Thyroid gland (tissue), 4 donors: ENCODE data around the gene GFER. TPM values are rescaled to one million over a fixed set of nuclear protein-coding genes. Genes with fewer than 3 reads are reported as not detected.
A peak's percentile ranks its signal among the peaks of the same experiment; 100 is the strongest.

Experiments used
- DNase-seq, 2 donors: peaks; one replicate each; pipeline ENCODE4 v3.0.0-alpha.2; 2019
- H3K27ac ChIP-seq, 3 donors: fragments of 200-600 bp; sonication (generic); 1 replicate in 2 of 3; 2 replicates in 1 of 3; pipeline ENCODE4 v1.5.1; 2016 to 2019; ENCODE audit warnings: mild to moderate bottlenecking in 1 of 3, moderate library complexity in 1 of 3
- H3K27me3 ChIP-seq: fragments of 200-600 bp; sonication (generic); one replicate; pipeline ENCODE4 v1.5.1; 2019
- H3K36me3 ChIP-seq, 2 donors: fragments of 200-600 bp; sonication (generic); one replicate each; pipeline ENCODE4 v1.5.1; 2016 to 2019
- H3K4me1 ChIP-seq, 2 donors: fragments of 200-600 bp; sonication (generic); one replicate each; pipeline ENCODE4 v1.5.1; 2017 to 2019
- H3K4me3 ChIP-seq, 3 donors: fragments of 200-600 bp; sonication (generic); replicated peaks in 1 of 3; 1 replicate in 2 of 3; 2 replicates in 1 of 3; pipeline ENCODE4 v1.5.1; 2016; ENCODE audit warnings: mild to moderate bottlenecking in 1 of 3
- H3K9me3 ChIP-seq: fragments of 200-600 bp; sonication (generic); one replicate; pipeline ENCODE4 v1.5.1; 2017
- CTCF ChIP-seq, 6 experiments: fragments of 200-600 bp in 3 of 6; fragments of 450-650 bp in 3 of 6; sonication (generic) in 3 of 6; IDR thresholded peaks; one replicate each; pipeline ENCODE4 v1.5.1; 2016 to 2019; ENCODE audit warnings: antibody characterized with exemption in 6 of 6, mild to moderate bottlenecking in 2 of 6, inconsistent platforms in 1 of 6, moderate library complexity in 1 of 6
- POLR2A ChIP-seq, 2 donors: fragments of 450-650 bp; IDR thresholded peaks; one replicate each; pipeline ENCODE4 v1.6.1; 2017; ENCODE audit warnings: antibody characterized with exemption in 2 of 2, mild to moderate bottlenecking in 2 of 2, moderate library complexity in 1 of 2
- whole genome bisulfite sequencing, 2 donors: methylation state at CpG; one replicate each; pipeline ENCODE4 v1.1.5; 2017; 5-methylcytosine and 5-hydroxymethylcytosine counted together
- intact Hi-C: fragments of 100-400 bp; cut with DNase I; formaldehyde crosslinking; loops from one replicate; pipeline ENCODE4 v1.15.1; 2023
- small RNA-seq: library from RNA; depleted of rRNA; stranded (forward); fragments of <200 nt; gene quantifications from one replicate; pipeline ENCODE3, GENCODE V24; 2016
- total RNA-seq, 4 donors: library from RNA; depleted of rRNA; stranded (reverse); fragments of >200 nt; gene quantifications; one replicate each; pipeline ENCODE4 v1.2.3, GENCODE V29; 2016

GFER gene
- total RNA-seq, 4 donors from 2014 or later: 7.8 to 37.2 (median 22.3) TPM

- Histone ChIP-seq H3K27ac (peak overlapping the region; percentile 78 to 81 (median 78)), H3K4me3 (peak overlapping the region in 1 of 3 donors; percentile 8), H3K27me3 (no peaks in the 10 kb centered on the region), H3K9me3 (no peaks in the 10 kb centered on the region), H3K36me3 (peaks cover 0 to 8% of the 10 kb centered on the region in 2 donors), H3K4me1 (peaks cover 18 to 64% of the 10 kb centered on the region in 2 donors)
- no peak for TF ChIP-seq CTCF (IDR thresholded peaks at IDR 0.05)
- TF ChIP-seq POLR2A (IDR thresholded peaks at IDR 0.05): no peak
- intact Hi-C loops: no loop called here
- peak; percentile 54 to 67 for DNase-seq
- WGBS, 2 donors: 33 to 50% methylated on average over 3 to 25 of the region's 34 CpGs
Measured at GRCh38 chr16:2035431-2036199, 51.6 kb downstream of the GFER start.

GRCh38 chr16:2036200-2036966, 52.4 kb downstream of the GFER start:
- TF ChIP-seq CTCF (IDR thresholded peaks at IDR 0.05) (no peak), POLR2A (IDR thresholded peaks at IDR 0.05) (no peak)
- peak overlapping the region; percentile 78 to 81 (median 78) for H3K27ac ChIP-seq
- peaks cover 0 to 8% of the 10 kb centered on the region in 2 donors for H3K36me3 ChIP-seq
- peak overlapping the region in 1 of 3 donors; percentile 8 for H3K4me3 ChIP-seq
- H3K9me3 ChIP-seq: no peaks in the 10 kb centered on the region
- H3K27me3 ChIP-seq: no peaks in the 10 kb centered on the region
- WGBS, 2 donors: 83 to 94% methylated on average over 26 to 32 of the region's 47 CpGs
- intact Hi-C loops: no loop called here
- H3K4me1 ChIP-seq: peaks cover 26 to 72% of the 10 kb centered on the region in 2 donors
- no peak for DNase-seq

- Histone ChIP-seq H3K27me3 (no peaks in the 10 kb centered on the region), H3K27ac (peak overlapping the region in 1 of 3 donors; percentile 78), H3K4me1 (peaks cover 33 to 78% of the 10 kb centered on the region in 2 donors), H3K4me3 (no peak overlapping the region), H3K9me3 (no peaks in the 10 kb centered on the region), H3K36me3 (peaks cover 0 to 8% of the 10 kb centered on the region in 2 donors)
- intact Hi-C loops: no loop called here
- TF ChIP-seq CTCF (IDR thresholded peaks at IDR 0.05) (no peak), POLR2A (IDR thresholded peaks at IDR 0.05) (no peak)
- DNase-seq: no peak
- 85 to 96% methylated on average over 4 to 8 of the region's 15 CpGs for WGBS, 2 donors
Measured at GRCh38 chr16:2037115-2037514, 53.1 kb downstream of the GFER start.

Small RNA genes lying within 50 kb of the gene (small RNA-seq; reads per million reads assigned to genes)
- gene AC005363.2: not detected
- not detected for gene RN7SL219P
- gene SNORA10: not detected
- gene SNORA64: not detected

Other genes with a start within 250 kb of the GFER start
- 100 to 1,000 TPM in 2 of 4 donors, 10 to 100 TPM in 2; 43.7 to 173 (median 103) TPM for gene NME3, start 212.7 kb upstream of the GFER start, total RNA-seq
- gene EME2, start 211.4 kb upstream of the GFER start, total RNA-seq: 10 to 100 TPM; 12.8 to 31.8 (median 22.0) TPM
- 100 to 1,000 TPM in 1 of 4 donors, 10 to 100 TPM in 3; 67.3 to 146 (median 98.1) TPM for gene MRPS34, start 211.1 kb upstream of the GFER start, total RNA-seq
- gene SPSB3, start 201.6 kb upstream of the GFER start, total RNA-seq: 10 to 100 TPM; 52.2 to 87.3 (median 68.5) TPM
- gene NUBP2, start 201.2 kb upstream of the GFER start, total RNA-seq: 100 to 1,000 TPM in 3 of 4 donors, 10 to 100 TPM in 1; 47.3 to 122 (median 106) TPM
- gene IGFALS, start 190.5 kb upstream of the GFER start, total RNA-seq: 1 to 10 TPM in 3 of 4 donors, under 1 TPM in 1; 0.13 to 4.2 (median 1.8) TPM
- gene HAGH, start 157.4 kb upstream of the GFER start, total RNA-seq: 100 to 1,000 TPM in 3 of 4 donors, 10 to 100 TPM in 1; 91.7 to 150 (median 119) TPM
- gene FAHD1, start 157.0 kb upstream of the GFER start, total RNA-seq: 10 to 100 TPM; 40.9 to 52.5 (median 45.0) TPM
- under 1 TPM in 1 of 4 donors, not detected in 3; 0.13 TPM for gene MEIOB, start 112.0 kb upstream of the GFER start, total RNA-seq
- under 1 TPM in 1 of 4 donors, not detected in 3; 0.54 TPM for gene HS3ST6, start 65.8 kb upstream of the GFER start, total RNA-seq
- 10 to 100 TPM in 2 of 4 donors, 1 to 10 TPM in 2; 5.0 to 43.7 (median 12.4) TPM for gene MSRB1, start 41.0 kb upstream of the GFER start, total RNA-seq
- gene RPL3L, start 29.5 kb upstream of the GFER start, total RNA-seq: not detected
- gene NDUFB10, start 24.7 kb upstream of the GFER start, total RNA-seq: 100 to 1,000 TPM; 174 to 325 (median 284) TPM
- gene RPS2, start 19.4 kb upstream of the GFER start, total RNA-seq: 1,000 to 10,000 TPM in 3 of 4 donors, 100 to 1,000 TPM in 1; 976 to 2,244 (median 1,167) TPM
- not detected for gene RNF151, start 17.3 kb upstream of the GFER start, total RNA-seq
- 10 to 100 TPM; 34.4 to 91.8 (median 53.7) TPM for gene TBL3, start 12.1 kb upstream of the GFER start, total RNA-seq
- not detected for gene NOXO1, start 2.7 kb upstream of the GFER start, total RNA-seq
- not detected for gene SYNGR3, start 5.8 kb downstream of the GFER start, total RNA-seq
- gene ZNF598, start 25.6 kb downstream of the GFER start, total RNA-seq: 10 to 100 TPM; 19.0 to 38.4 (median 27.4) TPM
- gene NPW, start 35.6 kb downstream of the GFER start, total RNA-seq: under 1 TPM in 2 of 4 donors, not detected in 2; 0.54 to 0.63 TPM
- 100 to 1,000 TPM in 1 of 4 donors, 10 to 100 TPM in 3; 73.8 to 146 (median 81.6) TPM for gene NHERF2, start 42.7 kb downstream of the GFER start, total RNA-seq
- 10 to 100 TPM in 3 of 4 donors, 1 to 10 TPM in 1; 6.1 to 38.7 (median 25.0) TPM for gene NTHL1, start 63.6 kb downstream of the GFER start, total RNA-seq
- gene TSC2, start 63.8 kb downstream of the GFER start, total RNA-seq: 100 to 1,000 TPM; 101 to 148 (median 109) TPM
- gene PKD1, start 151.7 kb downstream of the GFER start, total RNA-seq: 100 to 1,000 TPM in 1 of 4 donors, 10 to 100 TPM in 3; 66.9 to 153 (median 87.7) TPM
- 1 to 10 TPM in 1 of 4 donors, under 1 TPM in 2, not detected in 1; 0.40 to 1.6 (median 0.89) TPM for gene RAB26, start 164.4 kb downstream of the GFER start, total RNA-seq
- 10 to 100 TPM; 27.7 to 51.9 (median 41.5) TPM for gene TRAF7, start 171.6 kb downstream of the GFER start, total RNA-seq
- 1 to 10 TPM in 1 of 4 donors, under 1 TPM in 3; 0.13 to 1.2 (median 0.40) TPM for gene CASKIN1, start 212.4 kb downstream of the GFER start, total RNA-seq
- gene MLST8, start 221.3 kb downstream of the GFER start, total RNA-seq: 10 to 100 TPM; 61.0 to 95.6 (median 63.1) TPM
- 10 to 100 TPM in 2 of 4 donors, 1 to 10 TPM in 2; 3.8 to 44.6 (median 12.0) TPM for gene BRICD5, start 226.7 kb downstream of the GFER start, total RNA-seq
- gene PGP, start 230.6 kb downstream of the GFER start, total RNA-seq: 10 to 100 TPM; 13.4 to 44.0 (median 28.8) TPM
- 10 to 100 TPM; 35.3 to 55.7 (median 41.3) TPM for gene E4F1, start 239.4 kb downstream of the GFER start, total RNA-seq